ENCODE data around the gene EMILIN1.

EMILIN1 gene

DNA sequence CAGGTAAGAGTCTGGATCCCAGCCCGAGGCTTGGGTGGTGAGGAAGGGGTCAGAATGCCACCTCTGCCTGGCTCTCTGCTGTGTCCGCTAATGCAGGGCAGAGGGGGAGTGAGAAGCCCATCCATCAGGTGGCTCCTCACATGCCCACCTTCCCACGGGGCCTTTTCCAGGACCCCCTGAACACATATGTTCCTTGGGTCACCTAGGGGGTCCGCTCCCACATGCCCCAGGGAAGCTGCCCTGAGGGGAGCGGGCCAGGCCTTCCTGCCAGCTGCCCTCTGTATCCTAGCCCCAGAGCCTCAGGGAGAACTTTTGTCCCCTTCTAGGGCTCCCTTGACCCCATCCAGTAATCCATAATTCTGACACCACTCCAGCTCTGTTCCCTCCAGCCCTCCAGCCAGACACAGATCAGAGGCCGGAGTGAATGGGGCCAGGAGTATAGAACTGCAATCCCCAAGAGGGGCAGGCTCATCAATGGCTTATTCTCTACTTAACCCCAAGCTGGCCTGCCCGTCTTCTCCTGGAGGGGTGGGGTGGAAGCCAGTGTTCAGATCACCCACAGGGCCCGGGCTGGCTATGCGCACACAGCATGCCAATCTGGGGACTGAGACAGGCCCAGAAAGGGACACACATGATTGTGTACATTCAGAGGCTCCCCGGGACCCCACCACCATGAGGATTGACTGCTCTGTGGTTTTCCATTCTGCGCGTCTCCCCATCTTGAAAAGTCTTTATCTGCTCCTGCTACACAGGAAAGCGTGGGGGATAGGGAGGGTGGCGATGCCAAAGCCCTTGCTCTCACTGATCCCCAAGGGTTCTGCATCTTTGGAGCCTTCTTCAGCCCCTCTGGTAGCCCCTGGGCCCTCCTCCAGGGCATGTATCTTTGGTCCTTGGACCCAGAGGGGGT is 1.1 kb downstream of the EMILIN1 start:
- in situ Hi-C loops (cut with MboI; ENCODE audit: low sequenced_read_pairs): no loop called here

DNA sequence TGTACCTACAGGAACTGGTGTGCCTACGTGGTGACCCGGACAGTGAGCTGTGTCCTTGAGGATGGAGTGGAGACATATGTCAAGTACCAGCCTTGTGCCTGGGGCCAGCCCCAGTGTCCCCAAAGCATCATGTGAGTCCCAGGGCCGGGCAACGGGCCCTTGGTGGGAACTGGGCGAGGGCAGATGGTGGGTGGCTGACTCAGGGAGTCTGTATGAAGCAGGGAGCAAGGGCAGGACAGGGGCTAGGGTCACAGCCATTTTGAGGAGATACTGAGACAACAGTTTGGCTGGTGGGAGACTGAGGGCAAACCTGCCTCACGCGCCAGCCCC is 1.7 kb downstream of the EMILIN1 start:
- in situ Hi-C loops (cut with MboI; ENCODE audit: low sequenced_read_pairs): no loop called here

DNA sequence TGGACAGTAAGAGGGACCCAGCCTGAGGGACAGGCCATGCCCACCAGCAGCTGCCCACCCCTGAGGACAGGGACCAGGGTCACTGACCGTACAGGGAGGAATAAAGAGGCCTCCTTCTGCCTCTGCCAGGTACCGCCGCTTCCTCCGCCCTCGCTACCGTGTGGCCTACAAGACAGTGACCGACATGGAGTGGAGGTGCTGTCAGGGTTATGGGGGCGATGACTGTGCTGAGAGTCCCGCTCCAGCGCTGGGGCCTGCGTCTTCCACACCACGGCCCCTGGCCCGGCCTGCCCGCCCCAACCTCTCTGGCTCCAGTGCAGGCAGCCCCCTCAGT is 2.2 kb downstream of the EMILIN1 start:
- in situ Hi-C loops (cut with MboI; ENCODE audit: low sequenced_read_pairs): no loop called here

DNA sequence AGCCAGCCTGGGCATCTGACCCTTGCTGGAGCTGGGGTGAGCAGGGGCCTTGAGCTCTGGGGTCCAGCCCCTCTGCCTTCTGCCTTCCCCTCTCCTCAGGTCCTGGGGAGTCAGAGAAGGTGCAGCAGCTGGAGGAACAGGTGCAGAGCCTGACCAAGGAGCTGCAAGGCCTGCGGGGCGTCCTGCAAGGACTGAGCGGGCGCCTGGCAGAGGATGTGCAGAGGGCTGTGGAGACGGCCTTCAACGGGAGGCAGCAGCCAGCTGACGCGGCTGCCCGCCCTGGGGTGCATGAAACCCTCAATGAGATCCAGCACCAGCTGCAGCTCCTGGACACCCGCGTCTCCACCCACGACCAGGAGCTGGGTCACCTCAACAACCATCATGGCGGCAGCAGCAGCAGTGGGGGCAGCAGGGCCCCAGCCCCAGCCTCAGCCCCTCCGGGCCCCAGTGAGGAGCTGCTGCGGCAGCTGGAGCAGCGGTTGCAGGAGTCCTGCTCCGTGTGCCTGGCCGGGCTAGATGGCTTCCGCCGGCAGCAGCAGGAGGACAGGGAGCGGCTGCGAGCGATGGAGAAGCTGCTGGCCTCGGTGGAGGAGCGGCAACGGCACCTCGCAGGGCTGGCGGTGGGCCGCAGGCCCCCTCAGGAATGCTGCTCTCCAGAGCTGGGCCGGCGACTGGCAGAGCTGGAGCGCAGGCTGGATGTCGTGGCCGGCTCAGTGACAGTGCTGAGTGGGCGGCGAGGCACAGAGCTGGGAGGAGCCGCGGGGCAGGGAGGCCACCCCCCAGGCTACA is 3.8 kb downstream of the EMILIN1 start:
- in situ Hi-C loops (cut with MboI; ENCODE audit: low sequenced_read_pairs): no loop called here

DNA sequence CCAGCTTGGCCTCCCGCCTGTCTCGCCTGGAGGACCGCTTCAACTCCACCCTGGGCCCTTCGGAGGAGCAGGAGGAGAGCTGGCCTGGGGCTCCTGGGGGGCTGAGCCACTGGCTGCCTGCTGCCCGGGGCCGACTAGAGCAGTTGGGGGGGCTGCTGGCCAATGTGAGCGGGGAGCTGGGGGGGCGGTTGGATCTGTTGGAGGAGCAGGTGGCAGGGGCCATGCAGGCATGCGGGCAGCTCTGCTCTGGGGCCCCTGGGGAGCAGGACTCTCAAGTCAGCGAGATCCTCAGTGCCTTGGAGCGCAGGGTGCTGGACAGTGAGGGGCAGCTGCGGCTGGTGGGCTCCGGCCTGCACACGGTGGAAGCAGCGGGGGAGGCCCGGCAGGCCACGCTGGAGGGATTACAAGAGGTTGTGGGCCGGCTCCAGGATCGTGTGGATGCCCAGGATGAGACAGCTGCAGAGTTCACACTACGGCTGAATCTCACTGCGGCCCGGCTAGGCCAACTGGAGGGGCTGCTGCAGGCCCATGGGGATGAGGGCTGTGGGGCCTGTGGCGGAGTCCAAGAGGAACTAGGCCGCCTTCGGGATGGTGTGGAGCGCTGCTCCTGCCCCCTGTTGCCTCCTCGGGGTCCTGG is 4.5 kb downstream of the EMILIN1 start:
- in situ Hi-C loops (cut with MboI; ENCODE audit: low sequenced_read_pairs): no loop called here

DNA sequence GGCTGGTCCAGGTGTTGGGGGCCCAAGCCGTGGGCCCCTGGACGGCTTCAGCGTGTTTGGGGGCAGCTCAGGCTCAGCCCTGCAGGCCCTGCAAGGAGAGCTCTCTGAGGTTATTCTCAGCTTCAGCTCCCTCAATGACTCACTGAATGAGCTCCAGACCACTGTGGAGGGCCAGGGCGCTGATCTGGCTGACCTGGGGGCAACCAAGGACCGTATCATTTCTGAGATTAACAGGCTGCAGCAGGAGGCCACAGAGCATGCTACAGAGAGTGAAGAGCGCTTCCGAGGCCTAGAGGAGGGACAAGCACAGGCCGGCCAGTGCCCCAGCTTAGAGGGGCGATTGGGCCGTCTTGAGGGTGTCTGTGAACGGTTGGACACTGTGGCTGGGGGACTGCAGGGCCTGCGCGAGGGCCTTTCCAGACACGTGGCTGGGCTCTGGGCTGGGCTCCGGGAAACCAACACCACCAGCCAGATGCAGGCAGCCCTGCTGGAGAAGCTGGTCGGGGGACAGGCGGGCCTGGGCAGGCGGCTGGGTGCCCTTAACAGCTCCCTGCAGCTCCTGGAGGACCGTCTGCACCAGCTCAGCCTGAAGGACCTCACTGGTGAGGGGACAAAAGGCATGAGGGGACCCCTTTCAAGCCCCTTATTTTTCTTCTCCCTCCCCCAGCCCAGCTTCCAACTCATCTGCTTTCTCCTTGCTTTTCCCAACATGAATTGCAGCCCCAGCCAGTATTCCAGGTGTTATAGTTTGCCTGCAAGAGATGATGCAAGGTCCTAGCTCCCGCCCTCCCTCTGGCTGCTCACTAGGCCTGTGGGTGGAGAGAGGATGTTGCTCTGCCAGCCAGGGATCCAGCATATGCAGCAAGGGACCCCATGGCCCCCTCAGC is 5.2 kb downstream of the EMILIN1 start:
- in situ Hi-C loops (cut with MboI; ENCODE audit: low sequenced_read_pairs): no loop called here

- in situ Hi-C loops (cut with MboI; ENCODE audit: low sequenced_read_pairs): no loop called here
Measured at GRCh38 chr2:27084297-27085061, 6.1 kb downstream of the EMILIN1 start.

DNA sequence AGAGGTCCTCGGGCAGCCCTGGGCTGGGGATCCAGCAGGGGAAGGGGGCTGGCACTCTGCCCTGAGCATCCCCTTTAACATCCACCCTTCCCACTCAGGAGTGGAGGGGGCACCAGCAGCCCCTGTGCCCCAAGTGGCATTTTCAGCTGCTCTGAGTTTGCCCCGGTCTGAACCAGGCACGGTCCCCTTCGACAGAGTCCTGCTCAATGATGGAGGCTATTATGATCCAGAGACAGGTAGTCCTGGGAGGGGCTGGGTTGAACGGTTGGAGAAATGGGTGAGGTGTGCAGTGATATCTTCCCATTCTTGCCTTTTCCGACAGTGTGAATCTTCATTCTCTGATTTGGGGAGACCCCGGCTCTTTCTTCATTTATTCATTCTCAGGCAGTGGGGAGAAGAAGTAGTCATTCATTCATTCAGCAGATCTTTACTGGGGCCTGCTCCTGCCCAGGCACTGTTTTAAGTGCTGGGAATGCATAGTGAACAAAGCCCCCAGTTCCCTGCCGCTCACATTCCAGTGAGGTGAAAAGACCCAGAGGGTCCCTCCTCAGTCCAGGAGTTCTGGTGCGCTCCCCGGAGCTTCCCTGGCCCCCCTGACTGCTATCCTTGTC is 6.8 kb downstream of the EMILIN1 start:
- in situ Hi-C loops (cut with MboI; ENCODE audit: low sequenced_read_pairs): no loop called here

DNA sequence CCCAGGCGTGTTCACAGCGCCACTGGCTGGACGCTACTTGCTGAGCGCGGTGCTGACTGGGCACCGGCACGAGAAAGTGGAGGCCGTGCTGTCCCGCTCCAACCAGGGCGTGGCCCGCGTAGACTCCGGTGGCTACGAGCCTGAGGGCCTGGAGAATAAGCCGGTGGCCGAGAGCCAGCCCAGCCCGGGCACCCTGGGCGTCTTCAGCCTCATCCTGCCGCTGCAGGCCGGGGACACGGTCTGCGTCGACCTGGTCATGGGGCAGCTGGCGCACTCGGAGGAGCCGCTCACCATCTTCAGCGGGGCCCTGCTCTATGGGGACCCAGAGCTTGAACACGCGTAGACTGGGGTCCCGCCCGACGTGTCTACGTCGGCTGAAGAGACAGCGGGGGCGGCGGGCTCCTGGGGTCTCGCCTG is 7.3 kb downstream of the EMILIN1 start:
- in situ Hi-C loops (cut with MboI; ENCODE audit: low sequenced_read_pairs): no loop called here

GRCh38 chr2:27086090-27086723 is 7.8 kb downstream of the EMILIN1 start:
- in situ Hi-C loops (cut with MboI; ENCODE audit: low sequenced_read_pairs): no loop called here

- in situ Hi-C loops (cut with MboI; ENCODE audit: low sequenced_read_pairs): no loop called here
Measured at GRCh38 chr2:27086724-27087593, 8.5 kb downstream of the EMILIN1 start, which contains the start of gene KHK. TSS of gene KHK (plus strand) at chr2:27086772. CDS start at chr2:27087260, 488 bp downstream.

- in situ Hi-C loops (cut with MboI; ENCODE audit: low sequenced_read_pairs): no loop called here
Measured at GRCh38 chr2:27087823-27088410, 9.5 kb downstream of the EMILIN1 start.

- in situ Hi-C loops (cut with MboI; ENCODE audit: low sequenced_read_pairs): no loop called here
Measured at GRCh38 chr2:27088634-27089033, 10.2 kb downstream of the EMILIN1 start.

GRCh38 chr2:27089111-27089954 is 10.9 kb downstream of the EMILIN1 start:
- in situ Hi-C loops (cut with MboI; ENCODE audit: low sequenced_read_pairs): no loop called here

DNA sequence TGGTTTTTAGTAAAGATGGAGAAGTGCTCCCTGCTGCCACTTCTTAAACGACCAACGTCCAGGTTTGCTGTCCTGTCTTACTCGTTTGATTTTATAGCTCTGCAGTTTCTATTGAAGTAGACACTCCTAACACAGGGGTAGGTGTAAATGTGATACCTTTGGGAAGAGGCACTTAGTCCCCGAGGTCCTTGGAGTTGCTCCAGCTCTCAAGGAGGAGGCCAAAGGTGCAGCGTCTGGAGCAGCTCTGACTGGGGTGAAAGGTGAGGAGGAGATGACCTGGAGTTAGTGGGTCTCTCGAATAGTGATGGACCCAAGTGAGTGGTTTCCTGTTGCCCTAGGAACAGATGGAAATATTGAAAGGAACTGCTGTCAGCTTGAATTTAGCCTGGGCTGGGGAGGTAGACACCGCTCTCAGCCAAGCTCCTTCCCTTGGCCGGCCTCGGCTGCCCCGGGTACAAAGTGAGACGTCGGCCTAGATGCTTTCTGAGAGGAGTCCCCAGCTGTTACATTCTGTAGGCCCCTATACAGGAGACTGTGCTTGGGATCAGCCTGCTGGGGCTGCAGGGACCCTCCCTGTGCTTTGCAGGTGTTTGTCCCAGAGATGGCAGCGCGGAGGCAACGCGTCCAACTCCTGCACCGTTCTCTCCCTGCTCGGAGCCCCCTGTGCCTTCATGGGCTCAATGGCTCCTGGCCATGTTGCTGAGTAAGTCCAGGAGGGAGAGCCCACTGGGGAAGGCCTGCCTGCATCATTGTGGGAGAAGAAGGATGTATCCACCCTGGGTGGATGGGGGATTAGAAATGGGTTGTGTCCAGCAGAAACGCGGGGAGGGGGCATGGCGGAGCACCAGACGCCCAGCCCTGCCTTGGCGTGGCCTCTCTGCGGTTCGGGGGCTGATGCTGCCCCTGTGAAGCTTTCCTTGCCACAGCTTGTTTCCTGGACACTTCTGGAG is 13.6 kb downstream of the EMILIN1 start:
- in situ Hi-C loops (cut with MboI; ENCODE audit: low sequenced_read_pairs): no loop called here

Data from hTERT RPE-1 (cell line).